GM18519 (cell line): ENCODE measurements around the gene PTGER2.

Experiments
- ATAC-seq: cut with Tn5 transposase; IDR thresholded peaks from one replicate; pipeline ENCODE4 v1.9.1; 2021; ENCODE audit warnings: mild to moderate bottlenecking, moderate library complexity; ENCODE audit not compliant: unreplicated experiment, low FRiP score

Gene PTGER2

GRCh38 chr14:52304248-52304904 is 9.7 kb upstream of the PTGER2 start:
- no peak for ATAC-seq

GRCh38 chr14:52305014-52305413 is 9.1 kb upstream of the PTGER2 start:
- ATAC-seq: no peak

GRCh38 chr14:52307376-52307775 is 6.7 kb upstream of the PTGER2 start:
- no peak for ATAC-seq

GRCh38 chr14:52307905-52308304 is 6.2 kb upstream of the PTGER2 start:
- ATAC-seq: no peak

- ATAC-seq: no peak
Observed at GRCh38 chr14:52310541-52310940, 3.6 kb upstream of the PTGER2 start.

- no peak for ATAC-seq
Observed at GRCh38 chr14:52312931-52313355, 1.2 kb upstream of the PTGER2 start.

- no peak for ATAC-seq
Observed at GRCh38 chr14:52313462-52313861, 650 bp upstream of the PTGER2 start.

GRCh38 chr14:52314595-52315354 is 663 bp downstream of the PTGER2 start:
- no peak for ATAC-seq

- no peak for ATAC-seq
Observed at GRCh38 chr14:52315355-52315718, 1.2 kb downstream of the PTGER2 start.

GRCh38 chr14:52318062-52318461 is 4.0 kb downstream of the PTGER2 start:
- no peak for ATAC-seq

GRCh38 chr14:52318826-52319645 is 4.9 kb downstream of the PTGER2 start:
- ATAC-seq: no peak

- ATAC-seq: no peak
Observed at GRCh38 chr14:52319919-52320318, 5.8 kb downstream of the PTGER2 start.

- ATAC-seq: peak; percentile 97
Observed at GRCh38 chr14:52325126-52325525, 11.0 kb downstream of the PTGER2 start.

GRCh38 chr14:52325630-52326029 is 11.5 kb downstream of the PTGER2 start:
- no peak for ATAC-seq

- ATAC-seq: no peak
Observed at GRCh38 chr14:52327374-52328226, 13.5 kb downstream of the PTGER2 start.

GRCh38 chr14:52328276-52328675 is 14.2 kb downstream of the PTGER2 start:
- no peak for ATAC-seq

GRCh38 chr14:52329678-52330369 is 15.7 kb downstream of the PTGER2 start:
- ATAC-seq: no peak

GRCh38 chr14:52332269-52332668 is 18.2 kb downstream of the PTGER2 start:
- no peak for ATAC-seq

GRCh38 chr14:52333108-52333507 is 19.0 kb downstream of the PTGER2 start:
- no peak for ATAC-seq
